ENCODE data around the gene ZNF865.

DNA sequence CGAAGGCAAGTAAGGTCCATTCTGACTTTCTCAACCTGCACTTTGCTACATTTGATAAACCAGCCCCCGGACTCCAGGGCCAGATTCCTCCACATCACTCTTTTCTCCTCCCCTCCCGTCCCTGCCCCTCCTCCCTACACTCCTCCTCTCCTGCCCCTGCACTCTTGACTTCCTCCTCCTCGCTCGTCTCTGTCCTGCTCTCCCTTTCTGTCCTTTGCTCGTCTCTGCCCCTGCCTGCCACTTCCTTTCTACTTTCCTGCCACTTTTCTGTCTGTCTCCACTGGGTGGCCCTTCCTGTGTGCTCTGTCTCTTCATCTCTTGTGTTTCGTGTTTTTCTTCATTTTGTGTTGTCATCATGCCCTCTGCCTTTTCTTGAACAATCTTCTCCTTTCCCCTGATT is 56.4 kb downstream of the ZNF865 start:
- no peak for TF ChIP-seq POLR2A (IDR thresholded peaks at IDR 0.05)
- TF ChIP-seq, protein P1, sequence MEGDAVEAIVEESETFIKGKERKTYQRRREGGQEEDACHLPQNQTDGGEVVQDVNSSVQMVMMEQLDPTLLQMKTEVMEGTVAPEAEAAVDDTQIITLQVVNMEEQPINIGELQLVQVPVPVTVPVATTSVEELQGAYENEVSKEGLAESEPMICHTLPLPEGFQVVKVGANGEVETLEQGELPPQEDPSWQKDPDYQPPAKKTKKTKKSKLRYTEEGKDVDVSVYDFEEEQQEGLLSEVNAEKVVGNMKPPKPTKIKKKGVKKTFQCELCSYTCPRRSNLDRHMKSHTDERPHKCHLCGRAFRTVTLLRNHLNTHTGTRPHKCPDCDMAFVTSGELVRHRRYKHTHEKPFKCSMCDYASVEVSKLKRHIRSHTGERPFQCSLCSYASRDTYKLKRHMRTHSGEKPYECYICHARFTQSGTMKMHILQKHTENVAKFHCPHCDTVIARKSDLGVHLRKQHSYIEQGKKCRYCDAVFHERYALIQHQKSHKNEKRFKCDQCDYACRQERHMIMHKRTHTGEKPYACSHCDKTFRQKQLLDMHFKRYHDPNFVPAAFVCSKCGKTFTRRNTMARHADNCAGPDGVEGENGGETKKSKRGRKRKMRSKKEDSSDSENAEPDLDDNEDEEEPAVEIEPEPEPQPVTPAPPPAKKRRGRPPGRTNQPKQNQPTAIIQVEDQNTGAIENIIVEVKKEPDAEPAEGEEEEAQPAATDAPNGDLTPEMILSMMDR (IDR thresholded peaks at IDR 0.05): no peak

All from adrenal gland (tissue), 5 donors.